ENCODE results near the gene PRKCH. TPM values are rescaled to one million over a fixed set of nuclear protein-coding genes. Genes with fewer than 3 reads are reported as not detected.

PRKCH gene
- total and polyA plus RNA-seq, 9 of the 15 experiments (the other 6 are each of a cell fraction or from before 2014, with no cell fraction given) = 0.61 to 4.4 (median 4.0) TPM

GRCh38 chr14:61562321-61563161 lies 241.2 kb downstream of the PRKCH start (continued):
- TF ChIP-seq, protein P1, sequence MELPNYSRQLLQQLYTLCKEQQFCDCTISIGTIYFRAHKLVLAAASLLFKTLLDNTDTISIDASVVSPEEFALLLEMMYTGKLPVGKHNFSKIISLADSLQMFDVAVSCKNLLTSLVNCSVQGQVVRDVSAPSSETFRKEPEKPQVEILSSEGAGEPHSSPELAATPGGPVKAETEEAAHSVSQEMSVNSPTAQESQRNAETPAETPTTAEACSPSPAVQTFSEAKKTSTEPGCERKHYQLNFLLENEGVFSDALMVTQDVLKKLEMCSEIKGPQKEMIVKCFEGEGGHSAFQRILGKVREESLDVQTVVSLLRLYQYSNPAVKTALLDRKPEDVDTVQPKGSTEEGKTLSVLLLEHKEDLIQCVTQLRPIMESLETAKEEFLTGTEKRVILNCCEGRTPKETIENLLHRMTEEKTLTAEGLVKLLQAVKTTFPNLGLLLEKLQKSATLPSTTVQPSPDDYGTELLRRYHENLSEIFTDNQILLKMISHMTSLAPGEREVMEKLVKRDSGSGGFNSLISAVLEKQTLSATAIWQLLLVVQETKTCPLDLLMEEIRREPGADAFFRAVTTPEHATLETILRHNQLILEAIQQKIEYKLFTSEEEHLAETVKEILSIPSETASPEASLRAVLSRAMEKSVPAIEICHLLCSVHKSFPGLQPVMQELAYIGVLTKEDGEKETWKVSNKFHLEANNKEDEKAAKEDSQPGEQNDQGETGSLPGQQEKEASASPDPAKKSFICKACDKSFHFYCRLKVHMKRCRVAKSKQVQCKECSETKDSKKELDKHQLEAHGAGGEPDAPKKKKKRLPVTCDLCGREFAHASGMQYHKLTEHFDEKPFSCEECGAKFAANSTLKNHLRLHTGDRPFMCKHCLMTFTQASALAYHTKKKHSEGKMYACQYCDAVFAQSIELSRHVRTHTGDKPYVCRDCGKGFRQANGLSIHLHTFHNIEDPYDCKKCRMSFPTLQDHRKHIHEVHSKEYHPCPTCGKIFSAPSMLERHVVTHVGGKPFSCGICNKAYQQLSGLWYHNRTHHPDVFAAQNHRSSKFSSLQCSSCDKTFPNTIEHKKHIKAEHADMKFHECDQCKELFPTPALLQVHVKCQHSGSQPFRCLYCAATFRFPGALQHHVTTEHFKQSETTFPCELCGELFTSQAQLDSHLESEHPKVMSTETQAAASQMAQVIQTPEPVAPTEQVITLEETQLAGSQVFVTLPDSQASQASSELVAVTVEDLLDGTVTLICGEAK (IDR thresholded peaks at IDR 0.05) = no peak
- TF ChIP-seq, protein P1 (CRISPR knock-in tag; IDR thresholded peaks at IDR 0.05) = no peak
- TF ChIP-seq MYC (IDR thresholded peaks at IDR 0.05; ENCODE audit: low read depth, low read length) = 0 out of 2 replicates have a peak, but pooled peaks have one; percentile 25
- TF ChIP-seq MYC (CRISPR knock-in tag; IDR thresholded peaks at IDR 0.05; ENCODE audit: borderline replicate concordance, low read depth) = no peak
- 0 out of 4 replicates have a peak, but pooled peaks of 1 of the 2 experiments have one; percentile 24 for TF ChIP-seq TBL1XR1 (IDR thresholded peaks at IDR 0.05; ENCODE audit: low read length in 2 of 2)
- TF ChIP-seq DDX20 (tag; IDR thresholded peaks at IDR 0.05; ENCODE audit: low read depth) = no peak
- TF ChIP-seq KLF10 (CRISPR knock-in tag; IDR thresholded peaks at IDR 0.05) = no peak
- TF ChIP-seq RFX5 (IDR thresholded peaks at IDR 0.05; ENCODE audit: low read depth, low read length) = no peak
- no peak for TF ChIP-seq ZNF668 (CRISPR knock-in tag; IDR thresholded peaks at IDR 0.05)
- no peak for TF ChIP-seq ARHGAP35 (IDR thresholded peaks at IDR 0.05; ENCODE audit: partially characterized antibody)
- peak in 1 of 2 experiments; percentile 31; a peak in 1 of 4 replicates for TF ChIP-seq KDM1A (IDR thresholded peaks at IDR 0.05)
- TF ChIP-seq ILK (tag; IDR thresholded peaks at IDR 0.05; ENCODE audit: borderline replicate concordance, low read depth) = no peak
- 0 out of 4 replicates have a peak, but pooled peaks of 1 of the 2 experiments have one; percentile 59 for TF ChIP-seq ARNT (IDR thresholded peaks at IDR 0.05)
- TF ChIP-seq, protein P2, sequence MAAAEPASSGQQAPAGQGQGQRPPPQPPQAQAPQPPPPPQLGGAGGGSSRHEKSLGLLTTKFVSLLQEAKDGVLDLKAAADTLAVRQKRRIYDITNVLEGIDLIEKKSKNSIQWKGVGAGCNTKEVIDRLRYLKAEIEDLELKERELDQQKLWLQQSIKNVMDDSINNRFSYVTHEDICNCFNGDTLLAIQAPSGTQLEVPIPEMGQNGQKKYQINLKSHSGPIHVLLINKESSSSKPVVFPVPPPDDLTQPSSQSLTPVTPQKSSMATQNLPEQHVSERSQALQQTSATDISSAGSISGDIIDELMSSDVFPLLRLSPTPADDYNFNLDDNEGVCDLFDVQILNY (CRISPR knock-in tag; IDR thresholded peaks at IDR 0.05) = no peak
- TF ChIP-seq ATF2 (CRISPR knock-in tag; IDR thresholded peaks at IDR 0.05) = no peak
- TF ChIP-seq CTBP1 (IDR thresholded peaks at IDR 0.05; ENCODE audit: borderline replicate concordance) = peak; percentile 33; the same call in 1 of the 2 replicates
- no peak; the same call in 1 of the 2 replicates for TF ChIP-seq MTA3 (IDR thresholded peaks at IDR 0.05; ENCODE audit: borderline replicate concordance)
